ENCODE data around the gene WASF3.

The WASF3 gene

GRCh38 chr13:26614721-26615120 is 57.2 kb downstream of the WASF3 start:
- H3K27ac ChIP-seq = no peak overlapping the region
- no peaks in the 10 kb centered on the region for H3K4me1 ChIP-seq (ENCODE audit: control insufficient read depth in 1 of 2, insufficient read depth in 1 of 2, low read depth in 1 of 2, low read length in 1 of 2)
- H3K4me3 ChIP-seq (ENCODE audit: low read depth in 1 of 2, low read length in 1 of 2) = no peak overlapping the region
- no peak for TF ChIP-seq CTCF (IDR thresholded peaks at IDR 0.05)
- no peaks in the 10 kb centered on the region for H3K27me3 ChIP-seq
- no peaks in the 10 kb centered on the region for H3K9me3 ChIP-seq
- no peaks in the 10 kb centered on the region for H3K36me3 ChIP-seq

GRCh38 chr13:26616126-26616525 is 58.6 kb downstream of the WASF3 start:
- H3K4me1 ChIP-seq (ENCODE audit: control insufficient read depth in 1 of 2, insufficient read depth in 1 of 2, low read depth in 1 of 2, low read length in 1 of 2) = no peaks in the 10 kb centered on the region
- TF ChIP-seq CTCF (IDR thresholded peaks at IDR 0.05) = no peak
- H3K27me3 ChIP-seq = no peaks in the 10 kb centered on the region
- H3K36me3 ChIP-seq = no peaks in the 10 kb centered on the region
- H3K27ac ChIP-seq = no peak overlapping the region
- H3K4me3 ChIP-seq (ENCODE audit: low read depth in 1 of 2, low read length in 1 of 2) = no peak overlapping the region
- no peaks in the 10 kb centered on the region for H3K9me3 ChIP-seq

GRCh38 chr13:26618726-26619125 is 61.2 kb downstream of the WASF3 start:
- Histone ChIP-seq H3K4me1 (ENCODE audit: control insufficient read depth in 1 of 2, insufficient read depth in 1 of 2, low read depth in 1 of 2, low read length in 1 of 2) (no peaks in the 10 kb centered on the region), H3K27ac (no peak overlapping the region), H3K4me3 (ENCODE audit: low read depth in 1 of 2, low read length in 1 of 2) (no peak overlapping the region), H3K27me3 (no peaks in the 10 kb centered on the region), H3K9me3 (no peaks in the 10 kb centered on the region), H3K36me3 (no peaks in the 10 kb centered on the region)
- TF ChIP-seq CTCF (IDR thresholded peaks at IDR 0.05) = no peak

- no peaks in the 10 kb centered on the region for H3K9me3 ChIP-seq
- H3K27ac ChIP-seq = no peak overlapping the region
- H3K36me3 ChIP-seq = no peaks in the 10 kb centered on the region
- TF ChIP-seq CTCF (IDR thresholded peaks at IDR 0.05) = no peak
- no peak overlapping the region for H3K4me3 ChIP-seq (ENCODE audit: low read depth in 1 of 2, low read length in 1 of 2)
- H3K27me3 ChIP-seq = no peaks in the 10 kb centered on the region
- H3K4me1 ChIP-seq (ENCODE audit: control insufficient read depth in 1 of 2, insufficient read depth in 1 of 2, low read depth in 1 of 2, low read length in 1 of 2) = no peaks in the 10 kb centered on the region
These were observed 61.9 kb downstream of the WASF3 start for GRCh38 chr13:26619358-26619757.

- Histone ChIP-seq H3K36me3 (no peaks in the 10 kb centered on the region), H3K9me3 (no peaks in the 10 kb centered on the region)
- no peak for TF ChIP-seq CTCF (IDR thresholded peaks at IDR 0.05)
These were observed 64.4 kb downstream of the WASF3 start for GRCh38 chr13:26621731-26622401.

More at GRCh38 chr13:26621731-26622401, 64.4 kb downstream of the WASF3 start:
- Histone ChIP-seq H3K4me1 (ENCODE audit: control insufficient read depth in 1 of 2, insufficient read depth in 1 of 2, low read depth in 1 of 2, low read length in 1 of 2) (no peaks in the 10 kb centered on the region), H3K27me3 (no peaks in the 10 kb centered on the region), H3K27ac (no peak overlapping the region), H3K4me3 (ENCODE audit: low read depth in 1 of 2, low read length in 1 of 2) (no peak overlapping the region)
